Neural cell (in vitro differentiated cells): ENCODE measurements around the gene PLXDC2. TPM values are rescaled to one million over a fixed set of nuclear protein-coding genes. Genes with fewer than 3 reads are reported as not detected.

Source experiments
- H2AFZ ChIP-seq: fragments of 200-600, 300-800 bp; sonication (generic), shearing (Covaris generic); 2 replicates; pipeline ENCODE4 v1.6.0; 2014; ENCODE audit warnings: low read depth, mild to moderate bottlenecking, antibody characterized with exemption, low read length, moderate library complexity
- H3F3A ChIP-seq: fragments of 200-600 bp; shearing (Covaris generic); 2 replicates; pipeline ENCODE4 v1.6.1; 2016; ENCODE audit warnings: mild to moderate bottlenecking, moderate library complexity, mixed read lengths, antibody characterized with exemption, low read length; ENCODE audit not compliant: insufficient read depth, poor library complexity, severe bottlenecking
- H3K27ac ChIP-seq: fragments of 200-600, 300-800 bp; sonication (generic), shearing (Covaris generic); 2 replicates; pipeline ENCODE4 v1.5.1; 2014; ENCODE audit warnings: mild to moderate bottlenecking, low read length, moderate library complexity
- H3K27me3 ChIP-seq: fragments of 300-800, 200-600 bp; sonication (generic), shearing (Covaris generic); 2 replicates; pipeline ENCODE4 v1.6.0; 2014; ENCODE audit warnings: mild to moderate bottlenecking, low read depth, low read length, moderate library complexity; ENCODE audit not compliant: insufficient read depth
- H3K36me3 ChIP-seq: fragments of 300-800, 200-600 bp; sonication (generic), shearing (Covaris generic); 2 replicates; pipeline ENCODE4 v1.5.1; 2014; ENCODE audit warnings: mild to moderate bottlenecking, antibody characterized with exemption, low read length, moderate library complexity; ENCODE audit not compliant: insufficient read depth
- H3K4me2 ChIP-seq: fragments of 300-800, 200-600 bp; sonication (generic), shearing (Covaris generic); 2 replicates; pipeline ENCODE4 v1.6.0; 2014; ENCODE audit warnings: mild to moderate bottlenecking, low read length
- H3K4me3 ChIP-seq: fragments of 300-800, 200-600 bp; sonication (generic), shearing (Covaris generic); 2 replicates; pipeline ENCODE4 v1.5.1; 2014; ENCODE audit warnings: mild to moderate bottlenecking, low read length, moderate library complexity
- H3K79me2 ChIP-seq: fragments of 200-600 bp; shearing (Covaris generic); replicated peaks from 2 replicates; pipeline ENCODE4 v1.6.0; 2014; ENCODE audit warnings: mild to moderate bottlenecking, low read length, moderate library complexity; ENCODE audit not compliant: insufficient read depth
- H3K9ac ChIP-seq: fragments of 300-800, 200-600 bp; sonication (generic), shearing (Covaris generic); 2 replicates; pipeline ENCODE4 v1.6.1; 2016; ENCODE audit warnings: mild to moderate bottlenecking, low read length, mixed read lengths
- H3K9me2 ChIP-seq: fragments of 200-600 bp; shearing (Covaris generic); 2 replicates; pipeline ENCODE4 v1.6.1; 2016; ENCODE audit warnings: mild to moderate bottlenecking, low read length, mixed read lengths; ENCODE audit not compliant: insufficient read depth
- H3K9me3 ChIP-seq: fragments of 200-600, 300-800 bp; sonication (generic), shearing (Covaris generic); 2 replicates; pipeline ENCODE4 v1.6.1; 2016; ENCODE audit warnings: mild to moderate bottlenecking, mixed run types, low read length, moderate library complexity, mixed read lengths
- H4K20me1 ChIP-seq: fragments of 200-600 bp; shearing (Covaris generic); 2 replicates; pipeline ENCODE4 v1.6.1; 2016; ENCODE audit warnings: mild to moderate bottlenecking, mixed run types; ENCODE audit not compliant: insufficient read depth
- EP300 ChIP-seq: fragments of 450-650 bp; conservative IDR thresholded peaks from 2 replicates; pipeline ENCODE4 v1.6.1; 2014; ENCODE audit warnings: antibody characterized with exemption, mild to moderate bottlenecking, moderate library complexity; ENCODE audit not compliant: poor library complexity, severe bottlenecking
- EZH2 ChIP-seq: fragments of 200-600, 300-800 bp; shearing (Covaris generic), sonication (generic); IDR thresholded peaks from 2 replicates; pipeline ENCODE4 v1.6.1; 2014; ENCODE audit warnings: antibody characterized with exemption, low read length, borderline replicate concordance, mild to moderate bottlenecking; ENCODE audit not compliant: insufficient read depth, poor library complexity, severe bottlenecking
- MXI1 ChIP-seq: fragments of 450-650 bp; conservative IDR thresholded peaks from 2 replicates; pipeline ENCODE4 v1.6.1; 2014; ENCODE audit warnings: antibody characterized with exemption, mild to moderate bottlenecking; ENCODE audit not compliant: poor library complexity, severe bottlenecking
- POLR2AphosphoS5 ChIP-seq: IDR thresholded peaks from 2 replicates; pipeline ENCODE4 v1.6.1; 2012
- RAD21 ChIP-seq: fragments of 450-650 bp; conservative IDR thresholded peaks from 2 replicates; pipeline ENCODE4 v1.6.1; 2014; ENCODE audit warnings: antibody characterized with exemption, mild to moderate bottlenecking, moderate library complexity
- SMC3 ChIP-seq: fragments of 450-650 bp; conservative IDR thresholded peaks from 2 replicates; pipeline ENCODE4 v1.6.1; 2014; ENCODE audit warnings: antibody characterized with exemption, mild to moderate bottlenecking, moderate library complexity; ENCODE audit not compliant: poor library complexity
- TAF1 ChIP-seq: IDR thresholded peaks from 2 replicates; pipeline ENCODE4 v1.6.1; 2012; ENCODE audit warnings: low read depth
- polyA plus RNA-seq: library from polyadenylated mRNA; depleted of rRNA; stranded (reverse); fragments of >200 nt; gene quantifications from 2 replicates; pipeline ENCODE4 v1.2.3, GENCODE V29; 2014
- TF ChIP-seq, protein P1 (sequence below): IDR thresholded peaks from 2 replicates; pipeline ENCODE4 v1.6.1; 2012; ENCODE audit warnings: borderline replicate concordance
- TF ChIP-seq, protein P2 (sequence below): fragments of 450-650 bp; IDR thresholded peaks from 2 replicates; pipeline ENCODE4 v1.5.1; 2014; ENCODE audit warnings: antibody characterized with exemption, mild to moderate bottlenecking, moderate library complexity; ENCODE audit not compliant: poor library complexity, severe bottlenecking

Gene PLXDC2
- polyA plus RNA-seq, 1 donor from 2014 or later: 2.3 TPM

- Histone ChIP-seq H3K27me3 (no peaks in the 10 kb centered on the region), H3K36me3 (no peaks in the 10 kb centered on the region), H3K79me2 (no peaks in the 10 kb centered on the region), H4K20me1 (no peaks in the 10 kb centered on the region), H3K9ac (no peak overlapping the region), H2AFZ (no peak overlapping the region), H3F3A (no peaks in the 10 kb centered on the region), H3K4me3 (no peak overlapping the region), H3K27ac (no peak overlapping the region), H3K4me2 (no peak overlapping the region), H3K9me3 (peaks cover 9% of the 10 kb centered on the region), H3K9me2 (no peaks in the 10 kb centered on the region)
- TF ChIP-seq, protein P1, sequence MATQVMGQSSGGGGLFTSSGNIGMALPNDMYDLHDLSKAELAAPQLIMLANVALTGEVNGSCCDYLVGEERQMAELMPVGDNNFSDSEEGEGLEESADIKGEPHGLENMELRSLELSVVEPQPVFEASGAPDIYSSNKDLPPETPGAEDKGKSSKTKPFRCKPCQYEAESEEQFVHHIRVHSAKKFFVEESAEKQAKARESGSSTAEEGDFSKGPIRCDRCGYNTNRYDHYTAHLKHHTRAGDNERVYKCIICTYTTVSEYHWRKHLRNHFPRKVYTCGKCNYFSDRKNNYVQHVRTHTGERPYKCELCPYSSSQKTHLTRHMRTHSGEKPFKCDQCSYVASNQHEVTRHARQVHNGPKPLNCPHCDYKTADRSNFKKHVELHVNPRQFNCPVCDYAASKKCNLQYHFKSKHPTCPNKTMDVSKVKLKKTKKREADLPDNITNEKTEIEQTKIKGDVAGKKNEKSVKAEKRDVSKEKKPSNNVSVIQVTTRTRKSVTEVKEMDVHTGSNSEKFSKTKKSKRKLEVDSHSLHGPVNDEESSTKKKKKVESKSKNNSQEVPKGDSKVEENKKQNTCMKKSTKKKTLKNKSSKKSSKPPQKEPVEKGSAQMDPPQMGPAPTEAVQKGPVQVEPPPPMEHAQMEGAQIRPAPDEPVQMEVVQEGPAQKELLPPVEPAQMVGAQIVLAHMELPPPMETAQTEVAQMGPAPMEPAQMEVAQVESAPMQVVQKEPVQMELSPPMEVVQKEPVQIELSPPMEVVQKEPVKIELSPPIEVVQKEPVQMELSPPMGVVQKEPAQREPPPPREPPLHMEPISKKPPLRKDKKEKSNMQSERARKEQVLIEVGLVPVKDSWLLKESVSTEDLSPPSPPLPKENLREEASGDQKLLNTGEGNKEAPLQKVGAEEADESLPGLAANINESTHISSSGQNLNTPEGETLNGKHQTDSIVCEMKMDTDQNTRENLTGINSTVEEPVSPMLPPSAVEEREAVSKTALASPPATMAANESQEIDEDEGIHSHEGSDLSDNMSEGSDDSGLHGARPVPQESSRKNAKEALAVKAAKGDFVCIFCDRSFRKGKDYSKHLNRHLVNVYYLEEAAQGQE: no peak
These were observed 317.5 kb downstream of the PLXDC2 start for GRCh38 chr10:20133669-20134189.

DNA sequence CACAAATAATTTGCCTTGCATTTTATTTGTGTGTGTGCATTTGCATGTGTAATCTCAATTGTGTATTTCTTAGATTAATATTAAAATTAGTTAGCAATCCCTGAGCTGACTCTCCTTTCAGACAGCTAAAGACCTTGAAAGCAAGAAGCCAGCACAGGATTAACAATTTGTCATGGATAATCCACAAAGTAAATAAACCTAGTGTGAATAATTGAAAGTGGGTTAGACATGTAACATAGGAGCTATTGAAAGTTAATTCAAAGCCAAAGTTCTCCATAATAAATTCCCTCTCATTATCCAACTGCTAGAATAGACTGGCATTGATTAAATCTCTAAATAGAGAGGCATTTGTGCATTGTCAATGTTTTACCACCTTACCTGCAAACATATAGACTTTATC, 326.1 kb downstream of the PLXDC2 start:
- Histone ChIP-seq H3K9me3 (no peaks in the 10 kb centered on the region), H3F3A (no peaks in the 10 kb centered on the region), H3K4me3 (no peak overlapping the region), H3K4me2 (no peak overlapping the region), H4K20me1 (no peaks in the 10 kb centered on the region), H3K27me3 (no peaks in the 10 kb centered on the region), H2AFZ (no peak overlapping the region), H3K36me3 (no peaks in the 10 kb centered on the region), H3K9me2 (no peaks in the 10 kb centered on the region), H3K27ac (no peak overlapping the region), H3K9ac (no peak overlapping the region), H3K79me2 (no peaks in the 10 kb centered on the region)
- TF ChIP-seq, protein P1: no peak
- TF ChIP-seq EZH2: no peak
- TF ChIP-seq EP300: no peak
- TF ChIP-seq MXI1: no peak
- no peak for TF ChIP-seq SMC3
- no peak for TF ChIP-seq TAF1
- TF ChIP-seq RAD21: no peak
- TF ChIP-seq, protein P2, sequence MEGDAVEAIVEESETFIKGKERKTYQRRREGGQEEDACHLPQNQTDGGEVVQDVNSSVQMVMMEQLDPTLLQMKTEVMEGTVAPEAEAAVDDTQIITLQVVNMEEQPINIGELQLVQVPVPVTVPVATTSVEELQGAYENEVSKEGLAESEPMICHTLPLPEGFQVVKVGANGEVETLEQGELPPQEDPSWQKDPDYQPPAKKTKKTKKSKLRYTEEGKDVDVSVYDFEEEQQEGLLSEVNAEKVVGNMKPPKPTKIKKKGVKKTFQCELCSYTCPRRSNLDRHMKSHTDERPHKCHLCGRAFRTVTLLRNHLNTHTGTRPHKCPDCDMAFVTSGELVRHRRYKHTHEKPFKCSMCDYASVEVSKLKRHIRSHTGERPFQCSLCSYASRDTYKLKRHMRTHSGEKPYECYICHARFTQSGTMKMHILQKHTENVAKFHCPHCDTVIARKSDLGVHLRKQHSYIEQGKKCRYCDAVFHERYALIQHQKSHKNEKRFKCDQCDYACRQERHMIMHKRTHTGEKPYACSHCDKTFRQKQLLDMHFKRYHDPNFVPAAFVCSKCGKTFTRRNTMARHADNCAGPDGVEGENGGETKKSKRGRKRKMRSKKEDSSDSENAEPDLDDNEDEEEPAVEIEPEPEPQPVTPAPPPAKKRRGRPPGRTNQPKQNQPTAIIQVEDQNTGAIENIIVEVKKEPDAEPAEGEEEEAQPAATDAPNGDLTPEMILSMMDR: no peak
- no peak for TF ChIP-seq POLR2AphosphoS5
